ENCODE data around the gene MRTFA. TPM values are rescaled to one million over a fixed set of nuclear protein-coding genes. Genes with fewer than 3 reads are reported as not detected.

MRTFA gene
- total and polyA plus RNA-seq, 2 of the 13 experiments (the other 11 are each of a cell fraction or from before 2014, with no cell fraction given), result 2.4 to 8.2 TPM

DNA sequence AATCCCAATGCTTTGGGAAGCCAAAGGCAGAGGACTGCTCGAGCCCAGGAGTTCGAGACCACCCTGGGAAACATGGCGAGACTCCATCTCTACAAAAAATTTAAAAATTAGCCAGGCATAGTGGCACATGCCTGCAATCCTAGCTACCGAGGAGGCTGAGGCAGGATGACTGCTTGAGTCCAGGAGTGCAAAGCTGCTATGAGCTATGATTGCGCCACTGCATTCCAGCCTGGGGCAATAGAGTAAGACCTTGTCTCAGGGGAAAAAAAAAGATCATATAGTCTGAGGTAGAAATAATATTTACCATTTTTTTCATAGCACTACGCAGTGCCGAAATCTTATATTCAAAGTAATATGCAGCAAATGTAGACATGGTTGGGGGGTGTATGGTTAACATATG is 47.8 kb downstream of the MRTFA start (continued):
- TF ChIP-seq SOX13 (IDR thresholded peaks at IDR 0.05) (peak; percentile 43; the same call in 1 of the 2 replicates), SOX13 (CRISPR knock-in tag; conservative IDR thresholded peaks at IDR 0.05 in 1 of 2, IDR thresholded peaks at IDR 0.05 in 1 of 2) (peak in 1 of 2 experiments; percentile 82; a peak in 2 of 4 replicates), PAF1 (CRISPR knock-in tag; IDR thresholded peaks at IDR 0.05) (no peak), SOX5 (CRISPR knock-in tag; IDR thresholded peaks at IDR 0.05; ENCODE audit: borderline replicate concordance) (peak; percentile 72; the same call in 1 of the 2 replicates), ZNF710 (CRISPR knock-in tag; IDR thresholded peaks at IDR 0.05; ENCODE audit: borderline replicate concordance) (no peak), ATF7-NPFF (CRISPR knock-in tag; IDR thresholded peaks at IDR 0.05; ENCODE audit: low read depth) (no peak), SAFB2 (CRISPR knock-in tag; IDR thresholded peaks at IDR 0.05; ENCODE audit: borderline replicate concordance, low read depth) (no peak), SP5 (CRISPR knock-in tag; IDR thresholded peaks at IDR 0.05; ENCODE audit: borderline replicate concordance, low read depth) (no peak)
- TF ChIP-seq, protein P1, sequence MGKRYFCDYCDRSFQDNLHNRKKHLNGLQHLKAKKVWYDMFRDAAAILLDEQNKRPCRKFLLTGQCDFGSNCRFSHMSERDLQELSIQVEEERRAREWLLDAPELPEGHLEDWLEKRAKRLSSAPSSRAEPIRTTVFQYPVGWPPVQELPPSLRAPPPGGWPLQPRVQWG (CRISPR knock-in tag; IDR thresholded peaks at IDR 0.05; ENCODE audit: borderline replicate concordance, low read depth), result no peak

- peak overlapping the region; percentile 74 for H3K27ac ChIP-seq (ENCODE audit: extremely low read length, insufficient read depth, low read length)
- 100% methylated on average over 5 of the region's 5 CpGs for WGBS (ENCODE audit: low lambda C conversion rate)
These were observed 49.7 kb downstream of the MRTFA start for GRCh38 chr22:40586781-40587180.

More at GRCh38 chr22:40586781-40587180, 49.7 kb downstream of the MRTFA start:
- H3K79me2 ChIP-seq (ENCODE audit: insufficient read depth, low read length), result peaks cover 12% of the 10 kb centered on the region
- peaks cover 0 to 2% of the 10 kb centered on the region in 2 experiments; a peak in 2 of 5 replicates for H3K36me3 ChIP-seq (replicated peaks in 1 of 2; ENCODE audit: control insufficient read depth in 1 of 2, insufficient read depth in 2 of 2, low read length in 2 of 2)
- H3K4me3 ChIP-seq (replicated peaks in 1 of 3; ENCODE audit: insufficient read depth in 1 of 3, low read depth in 2 of 3, low read length in 3 of 3), result no peak overlapping the region
- no peaks in the 10 kb centered on the region for H4K20me1 ChIP-seq (ENCODE audit: insufficient read depth, low read length)
- DNase-seq (ENCODE audit: low spot score) (no peak), FAIRE-seq (no peak), ATAC-seq (no peak)
- no peak for TF ChIP-seq ZNF3 (CRISPR knock-in tag; IDR thresholded peaks at IDR 0.05)
- TF ChIP-seq, protein P2, sequence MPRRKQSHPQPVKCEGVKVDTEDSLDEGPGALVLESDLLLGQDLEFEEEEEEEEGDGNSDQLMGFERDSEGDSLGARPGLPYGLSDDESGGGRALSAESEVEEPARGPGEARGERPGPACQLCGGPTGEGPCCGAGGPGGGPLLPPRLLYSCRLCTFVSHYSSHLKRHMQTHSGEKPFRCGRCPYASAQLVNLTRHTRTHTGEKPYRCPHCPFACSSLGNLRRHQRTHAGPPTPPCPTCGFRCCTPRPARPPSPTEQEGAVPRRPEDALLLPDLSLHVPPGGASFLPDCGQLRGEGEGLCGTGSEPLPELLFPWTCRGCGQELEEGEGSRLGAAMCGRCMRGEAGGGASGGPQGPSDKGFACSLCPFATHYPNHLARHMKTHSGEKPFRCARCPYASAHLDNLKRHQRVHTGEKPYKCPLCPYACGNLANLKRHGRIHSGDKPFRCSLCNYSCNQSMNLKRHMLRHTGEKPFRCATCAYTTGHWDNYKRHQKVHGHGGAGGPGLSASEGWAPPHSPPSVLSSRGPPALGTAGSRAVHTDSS (CRISPR knock-in tag; conservative IDR thresholded peaks at IDR 0.05), result no peak
- no peak for TF ChIP-seq SIN3A (IDR thresholded peaks at IDR 0.05; ENCODE audit: borderline replicate concordance, low read depth, low read length)
- no peak for TF ChIP-seq ATF1 (CRISPR knock-in tag; IDR thresholded peaks at IDR 0.05)
- no peak for TF ChIP-seq RNF219 (CRISPR knock-in tag; IDR thresholded peaks at IDR 0.05)
- TF ChIP-seq ZNF839 (CRISPR knock-in tag; IDR thresholded peaks at IDR 0.05; ENCODE audit: borderline replicate concordance), result no peak
- intact Hi-C loops (cut with micrococcal nuclease; ENCODE audit: unreplicated experiment), result loop anchor here (10.0 kb wide), 2 partner anchors 48 to 62 kb away; partner anchors contain the start of gene MRTFA
- H3K4me1 ChIP-seq (ENCODE audit: insufficient read depth, low read length), result peaks cover 53% of the 10 kb centered on the region
- H3K4me2 ChIP-seq (ENCODE audit: low read depth, low read length), result no peak overlapping the region
- ChIA-PET CTCF (ENCODE audit: low intra/inter-chr PET ratio, low total read pairs) (no interaction called here), POLR2A (no interaction called here)
- H3K9me3 ChIP-seq (ENCODE audit: low read length), result no peaks in the 10 kb centered on the region
- H3K9ac ChIP-seq (ENCODE audit: insufficient read depth, low read depth, low read length), result no peak overlapping the region
- BruUV-seq (replicated peaks), result no TSS peak
- in situ Hi-C loops (cut with HindIII; ENCODE audit: extremely low pct_ligation_motif_present, low pct_unique_long_range_greater_than_20kb), result no loop called here
- H2AFZ ChIP-seq (ENCODE audit: low read length), result no peak overlapping the region
- H3K27me3 ChIP-seq (ENCODE audit: control insufficient read depth in 1 of 2, insufficient read depth in 2 of 2, low read length in 2 of 2), result no peaks in the 10 kb centered on the region

Data from HepG2 (cell line).